GM19240 (cell line): ENCODE results near the gene ERCC4.

ENCODE experiments used
- DNase-seq: peaks from one replicate; pipeline ENCODE4 v3.0.0; 2011; ENCODE audit warnings: low spot score; ENCODE audit not compliant: insufficient read length

Gene ERCC4

DNA sequence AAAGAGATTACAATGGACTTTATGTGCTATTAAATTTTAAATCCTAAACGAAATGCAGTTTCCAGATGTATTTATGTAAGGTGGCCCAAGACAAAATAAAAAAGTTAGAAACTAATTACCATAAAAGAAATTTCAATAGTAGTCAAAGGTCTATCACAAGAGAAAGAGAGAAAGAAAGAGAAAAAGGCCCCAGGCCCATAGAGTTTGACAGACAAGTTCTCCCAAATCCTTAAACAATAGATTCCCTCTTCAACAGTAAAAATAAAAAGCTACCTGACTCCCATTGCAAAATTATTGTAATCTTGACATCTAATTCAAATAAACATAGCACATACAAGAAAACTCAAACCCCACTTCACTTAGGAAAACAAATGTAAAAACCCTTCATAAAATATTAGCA lies 8.6 kb upstream of the ERCC4 start:
- no peak for DNase-seq

DNA sequence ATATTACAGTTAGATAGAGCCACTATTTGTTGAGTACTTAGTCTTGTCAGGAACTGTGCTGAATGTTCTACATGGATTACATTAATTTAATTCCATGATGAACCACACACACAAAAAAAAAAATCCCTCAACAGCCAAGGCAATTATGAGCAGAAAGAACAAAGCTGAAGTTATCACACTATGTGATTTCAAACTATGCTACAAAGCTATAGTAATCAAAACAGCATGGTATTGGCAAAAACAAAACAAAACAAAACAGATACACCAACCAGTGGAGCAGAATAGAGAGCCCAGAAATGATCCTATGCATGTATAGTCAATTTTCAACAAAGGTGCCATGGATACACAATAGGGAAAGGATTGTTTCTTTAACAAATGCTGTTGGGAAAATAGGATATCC lies 8.1 kb upstream of the ERCC4 start:
- DNase-seq = no peak

DNA sequence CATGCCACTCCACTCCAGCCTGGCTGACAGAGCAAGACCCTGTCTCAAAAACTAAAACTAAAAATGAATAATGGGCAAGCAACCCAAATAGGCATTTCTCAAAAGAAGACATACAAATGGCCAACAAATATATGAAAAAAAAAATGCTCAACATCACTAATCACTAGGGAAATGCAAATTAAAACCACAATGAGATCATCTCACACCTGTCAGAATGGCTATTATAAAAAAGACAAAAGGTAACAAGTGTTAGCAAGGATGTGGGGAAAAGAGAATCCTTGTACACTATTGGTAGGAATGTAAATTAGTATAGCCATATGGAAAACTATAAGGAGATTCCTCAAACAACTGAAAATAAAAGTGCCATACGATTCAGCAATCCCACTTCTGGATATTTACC lies 7.1 kb upstream of the ERCC4 start:
- DNase-seq = no peak

GRCh38 chr16:13913374-13914292 lies 6.3 kb upstream of the ERCC4 start:
- no peak for DNase-seq

DNA sequence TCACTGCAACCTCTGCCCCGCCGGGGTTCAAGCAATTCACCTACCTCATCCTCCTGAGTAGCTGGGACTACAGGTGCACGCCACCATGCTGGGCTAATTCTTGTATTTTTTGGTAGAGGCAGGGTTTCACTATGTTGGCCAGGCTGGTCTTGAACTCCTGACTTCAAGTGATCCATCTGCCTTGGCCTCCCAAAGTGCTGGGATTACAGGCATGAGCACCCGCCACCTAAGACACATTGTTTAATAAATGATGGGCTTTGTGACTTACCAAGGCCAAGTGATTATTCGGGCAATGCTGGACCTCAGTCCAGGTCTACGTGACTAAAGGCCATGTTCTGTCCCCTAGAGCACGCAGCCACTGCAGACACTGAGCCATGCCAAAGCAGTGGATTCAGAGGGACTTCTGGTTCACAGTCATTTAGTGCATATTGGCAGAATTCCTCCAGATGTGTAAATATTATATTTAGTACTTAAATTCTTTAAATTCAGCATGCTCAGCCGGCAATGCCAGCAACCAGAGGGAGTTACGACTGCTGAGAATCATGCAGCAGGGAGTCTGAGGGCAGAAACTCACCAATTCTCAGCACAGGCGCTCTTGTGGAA lies 4.8 kb upstream of the ERCC4 start:
- no peak for DNase-seq

- no peak for DNase-seq
Measured at GRCh38 chr16:13919330-13919682, 648 bp upstream of the ERCC4 start.

DNA sequence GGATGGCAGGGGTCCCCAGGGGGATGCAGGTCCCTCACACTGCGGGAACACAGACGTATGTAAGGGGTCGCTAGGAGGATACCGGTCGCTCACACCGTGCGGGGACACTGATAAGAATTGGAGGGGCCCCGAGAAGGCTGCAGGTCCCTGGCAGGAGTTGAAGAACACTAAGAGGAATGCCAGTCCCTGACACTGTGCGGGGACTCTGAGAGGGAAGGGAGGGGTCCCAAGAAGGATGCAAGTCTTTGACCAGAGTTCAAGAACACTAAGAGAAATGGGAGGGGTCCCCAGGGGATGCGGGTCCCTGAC lies 510 bp downstream of the ERCC4 start:
- no peak for DNase-seq

DNA sequence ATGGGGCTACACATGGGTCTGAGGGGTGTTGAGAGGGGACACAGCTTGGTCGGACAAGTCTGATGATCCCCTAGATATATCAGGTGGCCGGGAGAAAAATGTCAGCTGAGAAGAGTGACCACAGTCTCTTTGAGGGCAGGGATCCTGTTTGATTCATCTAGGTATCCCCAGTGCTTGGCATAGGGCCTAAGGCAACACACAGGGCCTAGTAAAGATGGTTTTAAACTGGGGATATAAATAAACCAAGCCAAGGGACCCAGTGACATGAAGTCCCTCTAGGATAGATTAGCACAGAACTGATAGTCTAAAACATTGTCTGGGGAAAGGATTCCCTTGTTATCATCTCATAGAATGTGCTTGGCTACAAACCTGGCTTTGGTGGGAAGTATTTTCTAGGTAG lies 1.4 kb downstream of the ERCC4 start:
- no peak for DNase-seq

DNA sequence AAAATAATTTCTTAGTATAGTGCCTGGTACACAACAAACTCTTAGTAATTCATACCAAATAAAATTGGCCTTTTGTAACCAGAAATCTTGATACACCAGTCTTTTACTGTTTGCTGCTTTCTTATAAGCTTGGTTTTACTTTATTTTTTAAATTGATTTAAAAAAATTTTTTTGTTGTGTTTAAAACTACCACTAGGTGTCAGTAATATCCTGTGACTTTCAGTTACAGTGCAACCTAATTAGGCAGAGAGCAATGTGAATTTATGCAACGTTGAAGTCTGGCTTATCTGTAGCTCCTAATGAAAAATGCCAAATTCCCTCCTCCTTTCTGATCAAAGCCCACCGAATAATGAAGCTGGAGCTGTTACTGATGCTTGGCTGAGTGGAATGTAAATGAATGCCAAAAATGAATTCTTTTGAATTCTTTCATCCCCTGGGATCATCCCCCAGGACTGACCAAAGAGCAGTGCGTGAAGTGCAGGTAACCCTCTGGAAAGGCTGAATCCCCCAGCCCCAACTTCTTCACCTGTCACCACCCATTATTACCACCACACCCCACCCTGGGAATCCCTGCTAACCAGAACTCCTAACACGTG lies 3.8 kb downstream of the ERCC4 start:
- DNase-seq = peak; percentile 12

- no peak for DNase-seq
Measured at GRCh38 chr16:13926464-13926863, 6.5 kb downstream of the ERCC4 start.

GRCh38 chr16:13926891-13927290 lies 6.9 kb downstream of the ERCC4 start:
- no peak for DNase-seq

GRCh38 chr16:13928646-13929045 lies 8.7 kb downstream of the ERCC4 start:
- DNase-seq = no peak

DNA sequence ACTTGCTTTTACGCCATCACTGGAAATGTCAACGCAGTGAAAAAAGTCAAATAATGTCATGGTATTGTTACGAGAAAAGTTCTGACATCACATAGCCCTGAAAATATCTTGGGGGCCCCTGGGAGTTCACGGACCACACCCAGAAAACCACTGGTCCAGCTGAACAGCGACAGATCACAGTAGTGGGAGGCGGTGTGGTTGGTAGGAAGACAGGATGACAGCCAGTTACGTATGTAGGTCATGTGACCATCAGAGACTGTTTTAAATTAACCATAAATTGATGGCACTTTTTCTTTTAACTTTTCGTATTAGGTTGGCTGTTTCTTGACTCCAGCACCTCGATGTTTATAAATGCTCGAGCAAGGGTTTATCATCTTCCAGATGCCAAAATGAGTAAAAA lies 11.9 kb downstream of the ERCC4 start:
- DNase-seq = no peak

- no peak for DNase-seq
Measured at GRCh38 chr16:13935408-13935807, 15.5 kb downstream of the ERCC4 start.

DNA sequence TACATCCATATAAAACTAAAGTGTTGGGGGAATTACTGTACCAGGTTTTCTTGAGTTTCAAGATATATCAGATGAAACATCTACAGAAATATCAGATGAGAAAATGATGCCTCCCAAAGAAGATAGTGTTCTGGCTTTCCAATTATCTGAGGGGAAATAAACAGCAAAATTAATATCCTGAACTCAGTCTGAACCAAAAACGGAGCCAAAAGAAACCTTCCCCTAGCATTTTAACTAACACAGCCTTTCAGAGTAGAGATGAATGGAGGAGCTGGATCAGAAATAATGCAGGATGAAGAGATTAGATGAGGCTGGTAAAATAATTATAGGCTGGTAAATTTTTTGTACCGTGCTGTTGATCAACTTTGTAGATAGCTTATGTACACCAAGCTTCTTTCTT lies 16.2 kb downstream of the ERCC4 start:
- no peak for DNase-seq

- no peak for DNase-seq
Measured at GRCh38 chr16:13936596-13937081, 16.7 kb downstream of the ERCC4 start.

DNA sequence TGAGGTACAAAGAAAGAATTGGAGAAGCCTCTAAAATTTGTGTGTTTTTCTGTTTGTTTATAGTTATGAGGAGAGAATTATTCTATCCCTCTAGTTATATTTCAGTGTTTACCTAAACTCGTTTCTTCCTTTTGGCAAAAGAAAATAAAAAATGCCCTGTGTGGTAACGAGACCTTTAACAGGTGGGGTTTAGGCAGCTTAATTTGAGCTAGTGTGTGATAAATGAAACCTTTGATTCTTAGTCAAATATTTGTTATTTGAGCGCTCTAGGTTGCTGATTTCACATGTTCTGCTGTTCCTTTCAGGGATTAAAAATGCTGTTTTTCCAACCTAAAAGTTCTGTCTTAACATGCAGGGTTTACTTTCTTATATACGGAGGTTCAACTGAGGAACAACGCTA lies 17.5 kb downstream of the ERCC4 start:
- DNase-seq = no peak

DNA sequence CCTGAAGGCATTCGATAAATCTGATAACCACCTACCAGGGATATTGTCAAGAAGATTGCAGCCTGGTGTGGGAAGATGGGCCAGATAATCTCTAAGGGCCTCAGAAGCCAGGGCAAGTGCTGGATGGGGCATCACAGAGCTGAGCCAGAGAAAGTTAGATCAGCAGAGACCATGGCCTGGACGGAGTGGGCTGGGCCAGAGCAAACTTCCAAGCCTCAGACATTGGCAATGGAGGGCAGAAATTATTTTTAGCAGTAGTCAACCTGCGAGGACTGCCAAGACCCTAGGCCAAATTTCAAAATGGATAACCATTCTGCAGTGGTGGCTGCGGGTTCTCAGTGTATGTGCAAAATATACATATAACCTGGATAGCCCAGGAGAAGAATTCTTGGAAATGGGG lies 18.5 kb downstream of the ERCC4 start:
- no peak for DNase-seq

- no peak for DNase-seq
Measured at GRCh38 chr16:13939821-13940220, 19.9 kb downstream of the ERCC4 start.

GRCh38 chr16:13940397-13940933 lies 20.5 kb downstream of the ERCC4 start:
- no peak for DNase-seq

- no peak for DNase-seq
Measured at GRCh38 chr16:13944816-13945215, 24.9 kb downstream of the ERCC4 start.

- no peak for DNase-seq
Measured at GRCh38 chr16:13945744-13946485, 26.0 kb downstream of the ERCC4 start.
